ENCODE measurements around the gene ZNF750.

DNA sequence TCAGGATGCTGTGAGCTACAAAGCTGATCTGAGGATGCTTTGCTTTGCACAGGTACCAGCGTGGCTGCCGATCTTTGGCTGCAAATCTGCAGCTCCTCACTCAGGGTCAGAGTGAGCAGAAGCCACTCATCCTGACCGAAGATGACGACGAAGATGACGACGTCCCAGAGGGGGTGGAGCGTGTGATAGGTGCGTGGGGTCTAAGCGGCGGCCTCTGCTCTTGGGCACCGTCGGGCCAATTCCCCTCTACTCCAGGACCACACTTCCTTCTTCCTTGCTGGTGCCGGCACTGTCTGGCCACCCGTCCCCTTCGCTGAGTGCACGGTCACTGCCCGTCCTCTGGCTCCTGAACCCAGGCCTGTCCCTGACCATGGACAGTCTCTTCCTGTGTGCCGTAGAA lies 34.0 kb downstream of the ZNF750 start:
- TF ChIP-seq, protein P1, sequence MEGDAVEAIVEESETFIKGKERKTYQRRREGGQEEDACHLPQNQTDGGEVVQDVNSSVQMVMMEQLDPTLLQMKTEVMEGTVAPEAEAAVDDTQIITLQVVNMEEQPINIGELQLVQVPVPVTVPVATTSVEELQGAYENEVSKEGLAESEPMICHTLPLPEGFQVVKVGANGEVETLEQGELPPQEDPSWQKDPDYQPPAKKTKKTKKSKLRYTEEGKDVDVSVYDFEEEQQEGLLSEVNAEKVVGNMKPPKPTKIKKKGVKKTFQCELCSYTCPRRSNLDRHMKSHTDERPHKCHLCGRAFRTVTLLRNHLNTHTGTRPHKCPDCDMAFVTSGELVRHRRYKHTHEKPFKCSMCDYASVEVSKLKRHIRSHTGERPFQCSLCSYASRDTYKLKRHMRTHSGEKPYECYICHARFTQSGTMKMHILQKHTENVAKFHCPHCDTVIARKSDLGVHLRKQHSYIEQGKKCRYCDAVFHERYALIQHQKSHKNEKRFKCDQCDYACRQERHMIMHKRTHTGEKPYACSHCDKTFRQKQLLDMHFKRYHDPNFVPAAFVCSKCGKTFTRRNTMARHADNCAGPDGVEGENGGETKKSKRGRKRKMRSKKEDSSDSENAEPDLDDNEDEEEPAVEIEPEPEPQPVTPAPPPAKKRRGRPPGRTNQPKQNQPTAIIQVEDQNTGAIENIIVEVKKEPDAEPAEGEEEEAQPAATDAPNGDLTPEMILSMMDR (IDR thresholded peaks at IDR 0.05) = no peak
- TF ChIP-seq POLR2A (IDR thresholded peaks at IDR 0.05) = no peak
